ENCODE data around the gene SIX2.

GRCh38 chr2:45002686-45003085 lies 6.6 kb downstream of the SIX2 start:
- TF ChIP-seq EZH2 (optimal IDR thresholded peaks at IDR 0.05; ENCODE audit: low read depth, low read length) (no peak), CTCF (IDR thresholded peaks at IDR 0.05; ENCODE audit: low read length) (no peak)

Data from MM.1S (cell line).